ENCODE results near the gene CADPS2.

DNA sequence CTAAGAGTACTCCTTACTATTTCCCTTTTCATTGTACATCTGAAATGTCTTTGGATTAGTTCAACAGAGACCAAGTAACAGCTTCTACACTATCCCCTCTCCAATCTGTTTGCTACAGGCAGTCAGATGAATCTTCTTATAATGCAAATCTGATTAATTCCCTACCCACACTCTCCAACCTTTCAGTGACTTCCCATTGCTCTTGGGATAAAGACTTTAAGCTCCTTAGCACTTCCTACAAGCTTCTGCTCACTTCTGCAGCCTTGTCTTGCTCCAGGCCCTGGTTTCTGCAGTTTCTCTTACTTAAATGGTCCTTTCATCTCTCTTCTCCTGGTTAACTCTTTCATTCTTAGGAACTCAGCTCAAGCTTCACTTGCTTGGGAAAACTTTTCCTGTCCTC lies 516.5 kb downstream of the CADPS2 start:
- TF ChIP-seq, protein P1, sequence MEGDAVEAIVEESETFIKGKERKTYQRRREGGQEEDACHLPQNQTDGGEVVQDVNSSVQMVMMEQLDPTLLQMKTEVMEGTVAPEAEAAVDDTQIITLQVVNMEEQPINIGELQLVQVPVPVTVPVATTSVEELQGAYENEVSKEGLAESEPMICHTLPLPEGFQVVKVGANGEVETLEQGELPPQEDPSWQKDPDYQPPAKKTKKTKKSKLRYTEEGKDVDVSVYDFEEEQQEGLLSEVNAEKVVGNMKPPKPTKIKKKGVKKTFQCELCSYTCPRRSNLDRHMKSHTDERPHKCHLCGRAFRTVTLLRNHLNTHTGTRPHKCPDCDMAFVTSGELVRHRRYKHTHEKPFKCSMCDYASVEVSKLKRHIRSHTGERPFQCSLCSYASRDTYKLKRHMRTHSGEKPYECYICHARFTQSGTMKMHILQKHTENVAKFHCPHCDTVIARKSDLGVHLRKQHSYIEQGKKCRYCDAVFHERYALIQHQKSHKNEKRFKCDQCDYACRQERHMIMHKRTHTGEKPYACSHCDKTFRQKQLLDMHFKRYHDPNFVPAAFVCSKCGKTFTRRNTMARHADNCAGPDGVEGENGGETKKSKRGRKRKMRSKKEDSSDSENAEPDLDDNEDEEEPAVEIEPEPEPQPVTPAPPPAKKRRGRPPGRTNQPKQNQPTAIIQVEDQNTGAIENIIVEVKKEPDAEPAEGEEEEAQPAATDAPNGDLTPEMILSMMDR (conservative IDR thresholded peaks at IDR 0.05; ENCODE audit: low read length): no peak
- no peak for TF ChIP-seq EZH2phosphoT487 (IDR thresholded peaks at IDR 0.05; ENCODE audit: borderline replicate concordance)

Measured in Loucy (cell line).